D721Med (cell line): ENCODE measurements around the gene DMAC2.
"Not testable (repeated sequence)": the region's sequence is repeated elsewhere in the genome, so short reads cannot be mapped to it uniquely, and the experiment has no call there.

Source experiments
- DNase-seq: peaks from one replicate; pipeline ENCODE4 v3.0.0; 2011; ENCODE audit warnings: low spot score; ENCODE audit not compliant: insufficient read length
- FAIRE-seq: peaks from 2 replicates; lab custom pipeline; 2011; peaks lifted over from hg19 to GRCh38; lab: Jason Lieb, UNC
- TF ChIP-seq, protein P1 (sequence below): IDR thresholded peaks from 2 replicates; pipeline ENCODE4 v1.5.1; 2012; ENCODE audit warnings: mild to moderate bottlenecking, control low read depth; ENCODE audit not compliant: insufficient read depth; ENCODE audit errors: missing control alignments

The DMAC2 gene

DNA sequence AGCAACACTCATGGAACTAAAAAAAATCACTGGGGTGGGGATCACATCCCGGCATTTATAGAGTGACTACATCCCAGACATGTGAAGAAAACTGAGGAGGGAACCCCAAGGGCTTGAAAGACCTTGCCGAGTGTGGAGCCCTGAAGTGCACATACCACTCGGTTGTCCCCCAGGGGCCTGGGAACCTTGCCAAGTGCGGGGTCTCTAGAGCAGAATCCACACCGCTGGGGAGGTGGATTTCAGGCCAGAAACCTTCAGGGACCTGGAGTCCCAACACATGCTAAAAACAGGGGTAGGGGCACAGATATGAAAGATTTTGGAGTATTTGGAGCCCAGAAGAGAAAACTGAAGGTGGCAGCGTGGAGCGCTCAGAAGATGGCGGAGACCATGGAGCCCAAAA, 38.5 kb upstream of the DMAC2 start:
- TF ChIP-seq, protein P1, sequence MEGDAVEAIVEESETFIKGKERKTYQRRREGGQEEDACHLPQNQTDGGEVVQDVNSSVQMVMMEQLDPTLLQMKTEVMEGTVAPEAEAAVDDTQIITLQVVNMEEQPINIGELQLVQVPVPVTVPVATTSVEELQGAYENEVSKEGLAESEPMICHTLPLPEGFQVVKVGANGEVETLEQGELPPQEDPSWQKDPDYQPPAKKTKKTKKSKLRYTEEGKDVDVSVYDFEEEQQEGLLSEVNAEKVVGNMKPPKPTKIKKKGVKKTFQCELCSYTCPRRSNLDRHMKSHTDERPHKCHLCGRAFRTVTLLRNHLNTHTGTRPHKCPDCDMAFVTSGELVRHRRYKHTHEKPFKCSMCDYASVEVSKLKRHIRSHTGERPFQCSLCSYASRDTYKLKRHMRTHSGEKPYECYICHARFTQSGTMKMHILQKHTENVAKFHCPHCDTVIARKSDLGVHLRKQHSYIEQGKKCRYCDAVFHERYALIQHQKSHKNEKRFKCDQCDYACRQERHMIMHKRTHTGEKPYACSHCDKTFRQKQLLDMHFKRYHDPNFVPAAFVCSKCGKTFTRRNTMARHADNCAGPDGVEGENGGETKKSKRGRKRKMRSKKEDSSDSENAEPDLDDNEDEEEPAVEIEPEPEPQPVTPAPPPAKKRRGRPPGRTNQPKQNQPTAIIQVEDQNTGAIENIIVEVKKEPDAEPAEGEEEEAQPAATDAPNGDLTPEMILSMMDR, result no peak
- no peak for DNase-seq
- no peak for FAIRE-seq

DNA sequence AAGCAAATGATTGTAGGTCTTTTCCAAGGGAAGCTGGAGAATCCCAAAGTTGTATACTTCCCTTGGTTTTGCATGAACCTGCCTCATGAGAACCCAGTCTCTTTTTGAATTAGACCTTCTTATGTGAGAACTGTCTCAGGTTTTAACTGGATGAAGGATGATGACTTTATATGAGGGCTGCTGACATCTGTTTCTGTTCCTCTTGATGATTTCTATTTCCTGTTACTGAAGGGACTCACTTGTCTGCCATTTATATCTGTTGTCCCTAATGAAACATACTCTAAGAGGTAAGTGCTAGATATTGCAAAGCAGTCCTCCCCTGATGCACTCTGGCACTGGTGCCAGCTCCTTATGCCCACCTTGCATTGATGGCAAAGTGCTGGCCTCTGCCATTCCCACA, 36.9 kb upstream of the DMAC2 start:
- DNase-seq (no peak), FAIRE-seq (no peak)
- TF ChIP-seq, protein P1, result no peak

DNA sequence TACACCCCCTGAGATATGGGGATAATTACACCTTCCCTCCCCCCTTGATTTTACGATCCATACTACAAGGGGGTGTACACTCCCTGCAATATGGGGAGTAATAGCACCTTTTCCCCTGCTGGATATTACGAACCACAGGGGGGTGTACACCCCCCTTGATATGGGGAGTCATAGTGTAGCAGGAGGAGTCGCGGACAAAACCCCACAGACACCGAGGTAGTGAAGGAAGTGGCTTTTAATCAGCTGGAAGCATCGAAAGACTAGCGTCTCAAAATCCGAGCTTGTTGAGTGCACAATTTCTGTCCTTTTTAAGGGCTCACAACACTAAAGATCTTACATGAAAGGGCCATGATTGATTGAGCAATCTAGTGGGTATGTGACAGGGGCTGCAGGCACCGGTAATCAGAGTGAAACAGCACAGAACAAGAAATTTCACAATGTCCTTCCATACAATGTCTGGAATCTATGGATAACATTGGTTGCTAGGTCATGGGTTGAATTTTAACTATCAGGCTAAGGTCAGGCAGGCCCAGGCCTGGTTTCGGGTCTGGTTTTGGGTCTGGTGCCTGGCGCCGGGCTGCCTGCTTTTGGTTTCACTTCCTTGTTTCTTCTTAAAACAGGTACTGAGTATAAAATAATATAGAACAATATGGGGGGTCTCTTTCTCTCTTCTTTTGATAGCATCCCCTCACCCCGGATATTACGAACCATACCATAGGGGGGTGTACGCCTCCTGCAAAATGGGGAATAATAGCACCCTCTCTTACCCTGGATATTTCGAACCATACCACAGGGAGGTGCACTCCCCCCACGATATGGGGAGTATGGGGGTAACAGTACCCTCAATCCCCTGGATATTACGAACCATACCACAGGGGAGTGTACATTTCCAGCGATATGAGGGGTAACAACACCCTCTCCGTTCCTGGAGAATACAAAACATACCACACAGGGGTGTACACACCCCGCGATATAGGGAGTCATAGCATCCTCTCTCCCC, 23.8 kb upstream of the DMAC2 start:
- not testable (repeated sequence) for DNase-seq

DNA sequence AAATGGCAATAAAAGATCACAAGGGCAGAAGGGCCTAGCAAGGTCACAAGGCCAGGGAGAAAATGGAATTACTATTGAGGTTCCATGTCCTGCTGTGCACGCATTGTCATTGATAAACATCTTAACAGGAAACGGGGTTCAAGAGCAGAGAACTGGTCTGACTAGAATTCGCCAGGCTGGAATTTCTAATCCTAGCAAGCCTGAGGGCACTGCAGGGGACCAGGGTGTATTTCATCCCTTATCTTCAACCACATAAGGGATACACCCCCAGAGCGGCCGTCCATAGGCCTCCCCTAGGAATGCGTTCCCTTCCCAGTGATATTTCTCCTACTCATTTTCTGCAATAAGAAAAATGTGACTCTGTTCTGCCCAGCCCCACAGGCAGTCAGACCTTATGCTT, 22.8 kb upstream of the DMAC2 start:
- TF ChIP-seq, protein P1, result no peak
- no peak for FAIRE-seq
- no peak for DNase-seq

More for the DNA sequence above, 23.8 kb upstream of the DMAC2 start:
- FAIRE-seq, result not testable (repeated sequence)

DNA sequence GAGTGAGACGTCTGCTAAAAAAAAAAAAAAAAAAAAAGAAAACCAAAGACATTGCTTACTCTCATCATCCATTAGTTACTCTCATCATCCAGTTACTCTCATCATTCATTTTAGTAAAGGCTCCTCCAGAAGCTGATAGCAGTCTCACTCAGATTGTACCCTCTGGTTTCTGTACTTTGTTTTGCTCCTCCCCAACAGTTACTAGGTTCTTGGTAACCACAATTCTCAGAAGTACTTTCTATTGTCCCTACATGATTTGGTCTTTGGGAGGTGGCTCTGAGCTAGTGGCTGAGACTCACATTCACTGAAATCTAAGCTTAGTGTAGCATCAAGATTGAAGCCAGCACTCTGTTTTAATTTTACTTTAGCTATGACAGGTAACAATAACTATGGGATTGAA, 17.5 kb upstream of the DMAC2 start:
- no peak for FAIRE-seq
- DNase-seq, result no peak
- TF ChIP-seq, protein P1, result no peak

DNA sequence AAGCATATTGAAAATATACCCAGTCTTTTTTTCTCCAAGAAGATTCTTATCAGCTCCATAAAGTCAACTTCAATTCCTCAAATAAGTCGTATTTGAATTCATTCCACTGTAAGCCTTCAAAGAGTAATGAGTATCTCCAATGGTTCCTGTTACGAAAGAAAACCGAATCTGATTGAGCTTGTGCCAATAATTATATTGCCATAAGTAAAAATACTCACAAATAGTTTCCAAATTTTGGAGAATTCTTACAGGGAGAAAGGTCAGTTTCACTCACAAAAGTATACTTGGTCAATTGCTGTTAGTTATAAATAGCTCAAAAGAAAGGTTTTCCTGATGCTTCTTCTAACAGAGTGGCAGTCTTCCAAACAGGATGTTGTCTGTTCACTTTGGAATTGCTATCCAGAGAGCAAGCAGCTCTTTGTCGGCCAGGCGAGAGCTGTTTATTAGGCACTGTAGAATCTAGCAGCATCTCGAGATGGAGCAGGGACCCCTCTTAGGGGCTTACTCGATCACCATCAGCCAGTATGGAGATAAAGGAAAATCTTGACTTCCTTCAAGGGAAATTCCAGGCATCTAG, 16.7 kb upstream of the DMAC2 start:
- TF ChIP-seq, protein P1, result no peak
- FAIRE-seq, result no peak
- DNase-seq, result no peak

DNA sequence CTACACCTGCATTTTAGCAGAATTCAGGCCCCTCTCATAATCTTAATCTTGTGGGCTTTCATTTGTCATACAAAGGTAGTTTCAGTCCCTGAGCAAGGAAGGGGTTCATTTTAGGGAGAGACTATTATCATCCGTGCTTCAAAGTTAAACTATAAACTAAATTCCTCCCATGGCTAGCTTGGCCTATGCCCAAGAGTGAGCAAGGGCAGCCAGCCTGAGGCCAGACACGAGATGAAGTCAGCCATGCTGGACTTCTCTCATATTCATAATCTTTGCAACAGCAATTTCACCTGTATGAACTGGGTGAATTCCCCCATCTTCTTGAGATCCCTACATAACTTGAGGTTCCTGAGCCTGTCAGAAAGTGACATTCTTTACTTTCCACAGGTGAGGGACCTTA, 16.2 kb upstream of the DMAC2 start:
- FAIRE-seq, result no peak
- DNase-seq, result no peak
- TF ChIP-seq, protein P1, result no peak
